Trophoblast cell (in vitro differentiated cells and primary cell): ENCODE results near the gene HOXD3.

Source experiments
- DNase-seq, 2 donors: peaks; one replicate each; pipeline ENCODE4 v3.0.0-alpha.2; 2016
- H2AFZ ChIP-seq: 2 replicates; pipeline ENCODE4 v1.6.1; 2013; ENCODE audit warnings: low read length, moderate library complexity, mild to moderate bottlenecking; ENCODE audit not compliant: insufficient read depth, poor library complexity
- H2AK5ac ChIP-seq: 2 replicates; pipeline ENCODE4 v1.6.1; 2013; ENCODE audit warnings: mild to moderate bottlenecking, low read length
- H2BK120ac ChIP-seq: 2 replicates; pipeline ENCODE4 v1.6.1; 2013; ENCODE audit warnings: low read length, mild to moderate bottlenecking, moderate library complexity; ENCODE audit not compliant: insufficient read depth, poor library complexity
- H2BK12ac ChIP-seq: 2 replicates; pipeline ENCODE4 v1.6.1; 2013; ENCODE audit warnings: mild to moderate bottlenecking, low read length, moderate library complexity
- H2BK5ac ChIP-seq: 2 replicates; pipeline ENCODE4 v1.6.1; 2013; ENCODE audit warnings: low read length, low read depth, moderate library complexity, mild to moderate bottlenecking; ENCODE audit not compliant: poor library complexity
- H3K14ac ChIP-seq: 2 replicates; pipeline ENCODE4 v1.6.1; 2013; ENCODE audit warnings: mild to moderate bottlenecking, low read length
- H3K18ac ChIP-seq: 2 replicates; pipeline ENCODE4 v1.6.1; 2013; ENCODE audit warnings: mild to moderate bottlenecking, low read length
- H3K23ac ChIP-seq: 2 replicates; pipeline ENCODE4 v1.6.1; 2013; ENCODE audit warnings: low read length
- H3K27ac ChIP-seq: 2 replicates; pipeline ENCODE4 v1.5.1; 2013; ENCODE audit warnings: low read depth, mild to moderate bottlenecking, inconsistent platforms, low read length, moderate library complexity
- H3K27me3 ChIP-seq: 2 replicates; pipeline ENCODE4 v1.6.1; 2013; ENCODE audit warnings: inconsistent platforms, mild to moderate bottlenecking, low read length, moderate library complexity; ENCODE audit not compliant: insufficient read depth
- H3K36me3 ChIP-seq, 2 experiments: 1 replicate in 1 of 2; 2 replicates in 1 of 2; pipeline ENCODE4 v1.6.1; 2013; ENCODE audit warnings: low read length in 2 of 2, mild to moderate bottlenecking in 2 of 2, moderate library complexity in 1 of 2; ENCODE audit not compliant: insufficient read depth in 2 of 2, control insufficient read depth in 1 of 2
- H3K4ac ChIP-seq: 2 replicates; pipeline ENCODE4 v1.6.1; 2013; ENCODE audit warnings: low read depth, mild to moderate bottlenecking, low read length, moderate library complexity
- H3K4me1 ChIP-seq, 2 experiments: 1 replicate in 1 of 2; 2 replicates in 1 of 2; pipeline ENCODE4 v1.6.1; 2013; ENCODE audit warnings: low read length in 2 of 2, mild to moderate bottlenecking in 2 of 2, moderate library complexity in 1 of 2; ENCODE audit not compliant: insufficient read depth in 2 of 2, control insufficient read depth in 1 of 2
- H3K4me2 ChIP-seq: 2 replicates; pipeline ENCODE4 v1.6.1; 2013; ENCODE audit warnings: inconsistent platforms, mild to moderate bottlenecking, low read length, moderate library complexity
- H3K4me3 ChIP-seq: 2 replicates; pipeline ENCODE4 v1.5.1; 2013; ENCODE audit warnings: mild to moderate bottlenecking, low read depth, low read length, inconsistent platforms
- H3K79me1 ChIP-seq: one replicate; pipeline ENCODE4 v1.6.1; 2013; ENCODE audit warnings: low read length
- H3K79me2 ChIP-seq: 2 replicates; pipeline ENCODE4 v1.6.1; 2013; ENCODE audit warnings: low read length, mild to moderate bottlenecking; ENCODE audit not compliant: control insufficient read depth, insufficient read depth, poor library complexity
- H3K9ac ChIP-seq: 2 replicates; pipeline ENCODE4 v1.6.1; 2013; ENCODE audit warnings: mild to moderate bottlenecking, low read length
- H3K9me3 ChIP-seq: 2 replicates; pipeline ENCODE4 v1.6.1; 2013; ENCODE audit warnings: low read depth, mild to moderate bottlenecking, control low read depth, inconsistent platforms, low read length; ENCODE audit not compliant: insufficient read depth
- H4K12ac ChIP-seq: 2 replicates; pipeline ENCODE4 v1.6.1; 2013; ENCODE audit warnings: low read depth, mild to moderate bottlenecking, low read length, moderate library complexity
- H4K8ac ChIP-seq: 2 replicates; pipeline ENCODE4 v1.6.1; 2013; ENCODE audit warnings: low read depth, mild to moderate bottlenecking, low read length, moderate library complexity
- H4K91ac ChIP-seq: one replicate; pipeline ENCODE4 v1.6.1; 2013; ENCODE audit warnings: low read depth, mild to moderate bottlenecking, low read length, moderate library complexity
- WGBS: extraction: QIAGEN DNeasy Blood & Tissue Kit; methylation state at CpG from one replicate; pipeline ENCODE4 v1.1.7; 2013; ENCODE audit warnings: missing lambda C conversion rate; ENCODE audit not compliant: insufficient read length, insufficient coverage; ENCODE audit errors: extremely low coverage; 5-methylcytosine and 5-hydroxymethylcytosine counted together

The HOXD3 gene

DNA sequence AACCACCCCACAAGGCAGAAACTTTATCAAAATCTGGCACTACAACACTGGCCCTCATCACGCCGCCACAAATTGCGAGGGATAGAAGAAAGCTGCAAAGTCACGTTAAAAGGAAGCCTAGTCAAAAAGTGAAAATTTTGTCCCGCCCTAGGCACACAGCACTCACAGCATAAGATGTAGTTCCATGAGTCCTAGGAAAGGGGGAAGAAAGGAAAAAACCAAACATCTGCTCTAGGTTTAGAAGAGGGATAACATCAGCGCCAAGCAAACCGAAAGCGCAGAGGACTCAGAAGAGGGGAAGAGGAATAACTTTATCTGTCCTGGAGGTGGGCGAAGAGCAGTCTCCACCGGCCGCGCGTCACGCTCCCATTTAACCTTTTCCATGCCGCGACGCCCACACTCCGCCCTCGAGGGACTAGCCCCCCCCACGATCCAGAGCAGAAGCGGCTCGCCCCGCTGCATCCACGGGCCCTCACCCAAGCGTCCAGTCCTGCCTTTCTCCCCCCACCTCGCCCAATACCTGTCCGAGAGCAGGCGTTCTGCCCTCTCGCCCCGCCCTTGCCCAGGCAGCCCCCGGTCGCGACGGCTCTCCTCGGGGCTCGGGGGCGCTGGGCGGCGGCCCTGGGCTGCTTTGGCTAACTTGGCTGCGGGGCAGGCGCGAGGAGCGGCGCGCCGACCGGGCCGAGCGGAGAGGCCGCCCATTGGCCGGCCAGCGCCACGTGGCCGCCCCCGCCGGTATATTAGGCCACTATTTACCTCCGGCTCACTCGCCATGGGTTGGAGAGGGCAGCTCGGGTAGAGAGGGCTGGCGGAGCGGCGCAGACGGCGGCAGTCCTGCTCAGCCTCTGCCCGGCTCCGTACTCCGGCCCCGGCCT is 31.0 kb downstream of the HOXD3 start, which contains the start of gene HOXD1:
Gene HOXD1 (plus strand): TSS at position 770 of the 875 bp plus-strand sequence. CDS start 134 bp downstream, outside the sequence.
- H3K18ac ChIP-seq, result no peak within 1 kb of the TSS
- H2AFZ ChIP-seq, result peak within 1 kb of the TSS; percentile 51
- no peak within 1 kb of the TSS for H3K9ac ChIP-seq
- H3K27me3 ChIP-seq, result peaks cover 51% of the 10 kb centered on the region
- H3K79me1 ChIP-seq, result no peaks in the 10 kb centered on the region
- H3K23ac ChIP-seq, result no peak within 1 kb of the TSS
- H3K9me3 ChIP-seq, result peaks cover 11% of the 10 kb centered on the region
- H3K4me3 ChIP-seq, result peak within 1 kb of the TSS; percentile 49
- peak within 1 kb of the TSS; percentile 48 for H3K4me2 ChIP-seq
- no peak within 1 kb of the TSS for H3K27ac ChIP-seq
- no peak within 1 kb of the TSS for H2AK5ac ChIP-seq
- H3K4ac ChIP-seq, result no peak within 1 kb of the TSS
- no peaks in the 10 kb centered on the region for H3K36me3 ChIP-seq
- no peak within 1 kb of the TSS for H2BK5ac ChIP-seq
- no peak within 1 kb of the TSS for H4K91ac ChIP-seq
- H2BK12ac ChIP-seq, result no peak within 1 kb of the TSS
- H4K12ac ChIP-seq, result no peak within 1 kb of the TSS
- H3K4me1 ChIP-seq, result peaks cover 9 to 10% of the 10 kb centered on the region in 2 experiments
- H4K8ac ChIP-seq, result no peak within 1 kb of the TSS
- H3K79me2 ChIP-seq, result no peaks in the 10 kb centered on the region
- H2BK120ac ChIP-seq, result no peak within 1 kb of the TSS
- H3K14ac ChIP-seq, result no peak within 1 kb of the TSS
- no CpG with 5 or more reads among the region's 68 CpGs for WGBS
- DNase-seq, result peak in 1 of 2 donors; percentile 35

- Histone ChIP-seq H3K79me2 (no peaks in the 10 kb centered on the region), H2BK120ac (no peak overlapping the region), H3K27me3 (peaks cover 48% of the 10 kb centered on the region), H3K4me3 (peak overlapping the region; percentile 49), H2BK5ac (no peak overlapping the region), H3K79me1 (no peaks in the 10 kb centered on the region), H2AK5ac (no peak overlapping the region), H3K9me3 (peaks cover 11% of the 10 kb centered on the region), H3K27ac (no peak overlapping the region), H4K8ac (no peak overlapping the region), H2AFZ (peak overlapping the region; percentile 51), H3K9ac (no peak overlapping the region), H3K4ac (no peak overlapping the region), H3K4me1 (peaks cover 9 to 10% of the 10 kb centered on the region in 2 experiments), H3K14ac (no peak overlapping the region), H4K12ac (no peak overlapping the region), H4K91ac (no peak overlapping the region), H3K23ac (no peak overlapping the region), H2BK12ac (no peak overlapping the region), H3K18ac (no peak overlapping the region), H3K4me2 (peak overlapping the region; percentile 48), H3K36me3 (no peaks in the 10 kb centered on the region)
- WGBS, result no CpG with 5 or more reads among the region's 98 CpGs
- no peak for DNase-seq
Observed at GRCh38 chr2:176188774-176189680, 31.9 kb downstream of the HOXD3 start.

- Histone ChIP-seq H2BK5ac (no peak overlapping the region), H3K27ac (no peak overlapping the region), H2BK12ac (no peak overlapping the region), H2BK120ac (no peak overlapping the region), H3K9ac (no peak overlapping the region), H3K4me3 (no peak overlapping the region), H3K79me1 (no peaks in the 10 kb centered on the region), H3K14ac (no peak overlapping the region), H2AFZ (no peak overlapping the region), H3K36me3 (no peaks in the 10 kb centered on the region), H3K27me3 (peaks cover 48% of the 10 kb centered on the region), H4K12ac (no peak overlapping the region), H3K9me3 (peaks cover 11% of the 10 kb centered on the region), H4K8ac (no peak overlapping the region), H4K91ac (no peak overlapping the region), H3K4me2 (no peak overlapping the region), H3K23ac (peak overlapping the region; percentile 49), H3K79me2 (no peaks in the 10 kb centered on the region), H3K4me1 (peaks cover 9 to 10% of the 10 kb centered on the region in 2 experiments), H2AK5ac (no peak overlapping the region), H3K18ac (no peak overlapping the region), H3K4ac (no peak overlapping the region)
- DNase-seq, result no peak
- no CpG with 5 or more reads among the region's 28 CpGs for WGBS
Observed at GRCh38 chr2:176189681-176190641, 32.9 kb downstream of the HOXD3 start.
